ENCODE data around the gene RPL39.
"Not testable (repeated sequence)": the region's sequence is repeated elsewhere in the genome, so short reads cannot be mapped to it uniquely, and the experiment has no call there.

RPL39 gene

DNA sequence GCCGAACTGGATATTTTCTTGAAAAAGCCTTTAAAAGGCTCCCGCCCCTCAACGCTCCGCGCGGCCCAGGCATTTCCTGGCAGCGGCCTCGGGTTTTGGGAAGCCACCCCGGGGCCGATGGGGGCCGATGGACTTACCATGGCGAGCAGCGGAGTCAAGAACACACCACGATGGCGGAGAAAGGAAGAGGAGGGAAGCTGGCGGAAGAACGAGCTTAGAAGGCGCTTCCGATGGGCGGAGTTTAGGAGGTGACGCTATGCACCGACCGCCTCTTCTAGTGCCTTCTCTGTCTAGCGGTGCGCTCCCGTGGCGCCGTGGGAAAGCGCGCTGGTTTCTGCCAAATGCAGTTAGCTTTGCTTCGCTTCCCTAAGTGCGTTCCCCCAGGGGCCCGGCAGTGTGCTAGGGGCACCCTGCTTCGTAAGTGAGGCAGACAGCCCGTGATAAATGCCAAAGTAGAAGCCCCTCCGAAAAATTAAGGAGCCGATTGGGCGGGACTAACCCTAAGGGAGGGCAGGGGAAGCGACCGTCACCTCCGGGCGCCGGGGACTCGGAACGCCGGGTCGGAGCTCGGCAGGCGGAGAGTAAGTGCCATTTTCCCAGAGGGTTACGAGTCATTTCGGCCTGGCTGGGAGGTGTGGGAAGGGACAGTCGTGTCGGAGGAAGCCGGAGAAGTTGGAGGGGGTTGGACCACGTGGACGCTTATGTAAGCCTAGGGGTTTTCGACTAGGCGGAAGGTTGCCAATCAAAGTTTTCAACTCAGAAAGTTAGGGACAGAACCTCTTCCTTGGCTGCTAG is at the start of gene RPL39:
Gene RPL39, minus strand, starts transcription at position 194 of the 795 bp plus-strand sequence. Its CDS starts 54 bp downstream, at position 140.
- peak; percentile 91 for DNase-seq (ENCODE audit: low read depth)

DNA sequence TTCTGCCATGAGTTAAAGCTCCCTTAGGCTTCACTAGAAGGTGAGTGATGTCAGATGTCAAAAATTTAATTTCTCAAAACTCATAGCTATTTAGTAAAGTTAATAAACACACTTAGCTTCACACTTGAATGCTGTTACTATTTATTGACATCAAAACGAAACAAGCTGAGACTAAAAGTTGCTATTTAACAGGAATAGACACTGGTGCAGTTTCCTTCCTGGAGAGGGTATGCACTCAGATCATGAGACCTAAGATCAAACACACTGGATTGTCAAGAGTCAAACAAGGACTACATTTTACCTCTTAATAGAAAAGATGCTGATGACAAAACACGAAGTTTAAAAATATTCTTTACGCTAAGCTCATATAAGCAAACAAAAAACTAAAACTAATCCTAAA is 42.5 kb upstream of the RPL39 start:
- no peak for DNase-seq (ENCODE audit: low read depth)

DNA sequence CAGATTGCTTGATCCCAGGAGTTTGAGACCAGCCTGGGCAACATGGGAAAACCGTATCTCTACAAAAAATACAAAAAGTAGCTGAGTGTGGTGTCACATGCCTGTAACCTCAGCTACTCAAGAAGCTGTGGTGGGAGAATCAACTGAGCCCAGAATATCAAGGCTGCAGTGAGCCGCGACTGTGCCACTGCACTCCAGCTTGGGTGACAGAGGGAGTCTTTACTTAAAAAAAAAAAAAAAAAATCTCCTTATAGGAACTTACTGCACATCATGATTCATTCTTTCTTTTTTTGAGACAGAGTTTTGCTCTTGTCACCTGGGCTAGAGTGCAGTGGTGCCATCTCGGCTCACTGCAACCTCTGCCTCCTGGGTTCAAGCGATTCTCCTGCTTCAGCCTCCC is 37.0 kb upstream of the RPL39 start:
- DNase-seq (ENCODE audit: low read depth), result no peak

DNA sequence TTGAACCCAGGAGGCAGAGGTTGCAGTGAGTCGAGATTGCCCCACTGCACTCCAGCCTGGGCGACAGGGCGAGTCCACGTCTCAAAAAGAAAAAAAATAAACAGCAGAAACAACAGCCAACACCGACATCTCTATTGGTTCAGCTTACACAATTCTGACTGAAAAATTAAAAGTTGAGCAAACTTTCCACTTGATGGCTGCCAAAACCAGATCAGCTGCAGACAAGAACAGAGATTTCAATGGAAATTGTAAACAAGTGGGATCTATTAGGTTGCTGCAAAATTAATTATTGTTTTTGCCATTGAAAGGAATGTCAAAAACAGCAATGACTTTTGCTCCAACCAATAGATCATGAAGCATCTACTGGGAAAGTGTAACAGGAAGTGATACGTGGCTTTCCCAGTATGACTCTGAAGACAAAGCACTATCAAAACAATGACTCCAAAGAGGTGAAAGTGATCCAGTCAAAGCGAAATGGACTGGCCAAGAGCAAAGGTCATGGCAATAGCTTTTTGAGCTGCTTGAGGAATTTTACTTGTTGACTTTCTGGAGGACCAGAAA is 35.0 kb upstream of the RPL39 start:
- peak; percentile 92 for DNase-seq (ENCODE audit: low read depth)

DNA sequence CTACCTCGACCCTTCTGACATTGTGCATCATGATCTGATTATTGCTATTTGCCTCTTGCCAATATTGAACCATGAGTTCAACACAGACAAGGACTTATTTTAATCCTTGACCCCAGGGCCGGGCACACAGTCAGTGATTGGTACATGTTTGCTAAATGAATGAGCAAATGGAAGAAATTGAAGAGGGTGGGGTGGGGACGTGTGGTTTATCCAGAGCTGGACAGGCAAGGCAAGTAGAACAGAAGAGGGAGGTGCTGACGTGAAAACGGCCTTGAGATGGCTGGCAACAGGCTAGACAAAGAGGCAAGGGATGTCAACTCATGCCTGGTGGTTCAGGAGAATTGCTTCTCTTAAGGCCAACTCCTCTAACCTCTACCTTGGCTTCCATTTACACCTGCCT is 32.8 kb upstream of the RPL39 start:
- not testable (repeated sequence) for DNase-seq (ENCODE audit: low read depth)

DNA sequence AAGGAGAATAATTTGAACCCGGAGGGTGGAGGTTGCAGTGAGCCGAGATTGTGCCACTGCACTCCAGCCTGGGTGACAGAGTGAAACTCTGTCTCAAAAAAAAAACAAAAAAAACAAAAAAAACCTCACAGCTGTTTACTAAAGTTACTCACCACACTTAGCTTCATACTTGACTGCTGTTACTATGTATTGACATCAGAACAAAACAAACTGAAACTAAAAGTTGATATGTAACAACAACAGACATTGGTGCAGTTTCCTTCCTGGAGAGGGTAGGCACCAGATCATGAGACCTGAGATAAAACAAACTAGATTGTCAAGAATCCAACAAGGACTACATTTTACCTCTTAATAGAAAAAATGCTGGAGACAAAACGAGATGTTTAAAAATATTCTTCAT is 30.3 kb upstream of the RPL39 start:
- DNase-seq (ENCODE audit: low read depth), result peak; percentile 74

DNA sequence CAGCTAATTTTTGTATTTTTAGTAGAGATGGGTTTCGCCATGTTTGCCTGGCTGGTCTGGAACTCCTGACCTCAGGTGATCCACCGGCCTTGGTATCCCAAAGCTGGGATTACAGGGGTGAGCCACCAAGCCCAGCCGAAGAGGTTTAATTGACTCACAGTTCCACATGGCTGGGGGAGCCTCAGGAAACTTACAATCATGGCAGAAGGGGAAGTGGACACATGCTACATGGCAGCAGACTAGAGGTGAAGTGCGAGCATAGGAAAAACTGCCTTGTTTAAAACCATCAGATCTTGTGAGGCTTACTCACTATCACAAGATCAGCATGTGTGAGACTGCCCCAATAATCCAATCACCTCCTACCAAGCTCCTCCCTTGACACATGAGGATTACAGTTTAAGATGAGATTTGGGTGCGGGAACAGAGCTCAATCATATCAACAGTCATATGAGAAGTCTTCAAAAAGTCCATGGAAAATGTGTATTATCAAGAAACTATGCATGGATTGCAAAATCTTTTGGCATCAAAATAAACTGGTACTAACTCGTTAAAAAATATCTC is 25.8 kb upstream of the RPL39 start:
- peak; percentile 92 for DNase-seq (ENCODE audit: low read depth)

DNA sequence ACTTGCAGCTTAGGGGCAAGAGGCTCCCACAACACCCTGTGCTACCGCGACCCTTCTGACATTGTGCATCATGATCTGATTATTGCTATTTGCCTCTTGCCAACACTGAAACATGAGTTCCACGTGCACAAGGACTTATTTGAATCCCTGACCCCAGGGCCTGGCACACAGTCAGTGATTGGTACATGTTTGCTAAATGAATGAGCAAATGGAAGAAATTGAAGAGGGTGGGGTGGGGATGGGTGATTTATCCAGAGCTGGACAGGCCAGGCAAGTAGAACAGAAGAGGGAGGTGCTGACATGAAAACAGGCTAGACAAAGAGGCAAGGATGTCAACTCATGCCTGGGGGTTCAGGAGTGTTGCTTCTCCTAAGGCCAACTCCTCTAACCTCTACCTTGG is 24.9 kb upstream of the RPL39 start:
- peak; percentile 90 for DNase-seq (ENCODE audit: low read depth)

DNA sequence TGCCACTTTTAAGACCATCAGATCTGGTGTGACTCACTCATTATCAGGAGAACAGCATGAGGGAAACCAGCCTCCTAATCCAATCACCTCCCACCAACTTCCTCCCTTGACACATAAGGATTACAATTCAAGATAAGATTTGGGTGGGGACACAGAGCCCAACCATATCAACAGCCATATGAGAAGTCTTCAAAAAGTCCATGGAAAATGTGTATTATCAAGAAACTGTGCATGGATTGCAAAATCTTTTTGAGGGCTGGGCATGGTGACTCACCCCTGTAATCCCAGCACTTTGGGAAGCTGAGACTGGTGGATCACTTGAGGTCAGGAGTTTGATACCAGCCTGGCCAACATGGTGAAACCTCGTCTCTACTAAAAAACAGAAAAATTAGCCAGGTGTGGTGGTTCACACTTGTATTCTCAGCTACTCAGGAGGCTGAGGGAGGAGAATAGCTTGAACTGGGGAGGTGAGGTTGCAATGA is 17.8 kb upstream of the RPL39 start:
- DNase-seq (ENCODE audit: low read depth), result no peak

DNA sequence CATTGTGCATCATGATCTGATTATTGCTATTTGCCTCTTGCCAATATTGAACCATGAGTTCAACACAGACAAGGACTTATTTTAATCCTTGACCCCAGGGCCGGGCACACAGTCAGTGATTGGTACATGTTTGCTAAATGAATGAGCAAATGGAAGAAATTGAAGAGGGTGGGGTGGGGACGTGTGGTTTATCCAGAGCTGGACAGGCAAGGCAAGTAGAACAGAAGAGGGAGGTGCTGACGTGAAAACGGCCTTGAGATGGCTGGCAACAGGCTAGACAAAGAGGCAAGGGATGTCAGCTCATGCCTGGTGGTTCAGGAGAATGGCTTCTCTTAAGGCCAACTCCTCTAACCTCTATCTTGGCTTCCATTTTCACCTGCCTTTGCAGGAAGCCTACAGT is 17.0 kb upstream of the RPL39 start:
- not testable (repeated sequence) for DNase-seq (ENCODE audit: low read depth)

DNA sequence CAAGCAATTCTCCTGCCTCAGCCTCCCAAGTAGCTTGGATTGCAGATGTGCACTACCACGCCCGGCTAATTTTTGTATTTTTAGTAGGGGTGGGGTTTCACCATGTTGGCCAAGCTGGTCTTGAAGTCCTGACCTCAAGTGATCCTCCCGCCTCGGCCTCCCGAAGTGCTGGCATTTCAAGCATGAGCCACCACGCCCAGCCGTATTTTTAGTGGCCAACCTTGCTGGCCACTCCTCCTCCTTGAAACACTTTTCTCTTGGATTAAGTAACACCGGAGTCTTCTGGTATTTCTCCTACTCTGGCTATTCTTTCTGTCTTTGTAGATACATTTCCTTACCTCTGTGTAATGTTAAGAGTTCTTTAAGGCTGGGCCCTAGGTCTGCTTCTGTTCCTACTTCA is 11.1 kb upstream of the RPL39 start:
- no peak for DNase-seq (ENCODE audit: low read depth)

DNA sequence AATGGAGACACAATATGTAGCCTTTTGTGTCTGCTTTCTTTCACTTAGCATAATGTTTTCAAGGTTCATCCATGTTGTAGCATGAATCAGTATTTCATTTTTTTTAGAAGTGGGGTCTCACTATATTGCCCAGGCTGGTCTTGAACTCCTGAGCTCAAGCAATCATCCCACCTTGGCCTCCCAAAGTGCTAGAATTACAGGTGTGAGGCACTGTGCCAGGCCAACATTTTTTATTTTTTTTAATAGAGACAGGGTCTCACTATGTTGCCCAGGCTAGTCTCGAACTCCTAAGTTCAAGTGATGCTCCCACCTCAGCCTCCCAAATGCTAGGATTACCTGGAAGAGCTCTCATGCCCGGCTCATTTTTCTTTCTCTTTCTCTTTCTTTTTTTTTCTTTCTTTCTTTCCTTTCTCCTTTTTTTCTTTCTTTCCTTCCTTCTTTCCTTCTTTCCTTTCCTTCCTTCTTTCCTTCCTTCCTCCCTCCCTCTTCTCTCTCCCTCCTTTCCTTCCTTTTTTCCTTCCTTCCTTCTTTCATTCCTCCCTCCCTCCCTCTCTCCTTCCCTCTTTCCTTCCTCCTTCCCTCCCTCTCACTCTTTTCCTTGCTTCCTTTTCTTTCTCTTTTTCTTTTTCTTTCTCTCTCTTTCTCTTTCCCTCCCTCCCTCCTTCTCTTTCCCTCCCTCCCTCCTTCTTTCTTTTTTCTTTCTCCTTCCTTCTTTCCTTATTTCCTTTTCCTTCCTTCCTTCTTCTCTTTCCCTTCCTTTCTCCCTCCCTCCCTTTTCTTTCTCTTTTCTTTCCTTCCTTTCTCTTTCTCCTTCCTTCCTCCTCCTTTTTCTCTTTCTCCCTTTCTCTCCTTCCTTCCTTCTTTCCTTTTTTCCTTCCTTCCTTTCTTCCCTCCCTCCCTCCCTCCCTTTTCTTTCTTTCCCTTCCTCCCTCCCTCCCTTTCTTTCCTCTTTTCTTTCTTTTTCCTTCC is 10.1 kb upstream of the RPL39 start:
- DNase-seq (ENCODE audit: low read depth), result no peak

DNA sequence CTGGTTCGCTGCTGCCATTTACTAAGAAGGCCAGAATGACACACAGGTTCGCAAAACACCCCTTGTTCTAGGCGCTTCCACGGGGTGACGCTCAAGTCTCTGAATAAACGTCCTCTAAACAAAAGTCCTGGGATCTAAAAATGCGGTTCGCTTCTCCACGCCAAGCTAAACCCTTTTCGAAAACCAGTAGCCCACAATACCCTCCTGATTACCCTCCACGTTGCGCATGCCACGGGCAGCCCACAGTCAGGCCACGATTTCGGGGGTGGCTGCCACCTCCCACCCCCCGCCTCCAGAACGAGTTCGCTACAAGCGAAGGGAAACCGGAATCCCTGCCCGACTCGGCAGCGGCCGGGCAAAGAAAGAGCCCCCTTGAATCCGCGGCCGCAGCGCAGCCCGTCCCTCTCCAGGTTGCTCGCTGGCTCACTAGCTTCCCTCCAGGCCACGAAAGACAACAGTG is 423 bp downstream of the RPL39 start:
- DNase-seq (ENCODE audit: low read depth), result peak; percentile 54

DNA sequence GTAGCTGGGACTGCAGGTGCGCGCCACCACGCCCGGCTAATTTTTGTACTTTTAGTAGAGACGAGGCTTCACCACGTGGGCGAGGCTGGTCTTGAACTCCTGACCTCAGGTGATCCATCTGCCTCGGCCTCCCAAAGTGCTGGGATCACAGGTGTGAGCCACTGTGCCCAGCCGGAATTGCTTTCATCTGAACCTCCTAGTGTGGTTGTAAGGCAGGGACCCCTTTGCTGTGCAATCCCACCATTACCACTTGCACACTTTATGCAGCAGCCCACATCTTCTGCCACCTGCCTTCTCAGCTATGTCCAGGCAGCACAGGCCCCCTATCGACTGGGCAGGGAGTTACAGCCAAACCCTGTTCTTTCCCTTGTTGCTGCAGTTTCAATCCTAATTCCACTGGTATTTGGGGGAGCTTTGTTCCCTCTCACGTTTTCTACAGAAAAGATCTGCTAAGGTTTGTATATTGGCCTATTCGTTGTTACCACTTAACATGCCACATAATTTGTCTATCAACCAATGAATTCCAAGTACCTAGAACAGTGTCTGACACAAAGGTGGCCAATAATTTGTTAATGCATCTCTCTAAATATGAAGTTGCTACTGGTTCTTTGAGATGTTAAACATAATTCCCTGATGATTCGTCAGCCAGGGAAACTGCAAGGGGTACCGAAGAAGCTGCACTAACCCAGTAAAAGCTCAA is 6.5 kb downstream of the RPL39 start:
- DNase-seq (ENCODE audit: low read depth), result no peak

DNA sequence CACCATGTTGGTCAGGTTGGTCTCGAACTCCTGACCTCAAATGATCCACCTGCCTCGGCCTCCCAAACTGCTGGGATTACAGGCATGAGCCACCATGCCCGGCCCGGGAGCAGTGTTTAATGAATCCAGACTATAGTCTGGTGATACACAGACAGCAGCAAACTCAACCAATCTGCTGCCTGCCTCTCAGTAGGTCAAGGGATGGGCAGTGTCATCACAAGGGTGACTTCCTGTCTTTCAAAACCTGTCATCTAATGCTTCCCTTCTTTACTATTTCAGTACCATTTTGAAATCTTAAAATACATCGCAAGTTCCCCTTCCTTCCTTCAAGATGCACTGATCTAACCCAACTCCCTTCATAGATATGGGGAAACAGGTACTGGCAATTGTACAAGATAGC is 8.4 kb downstream of the RPL39 start:
- no peak for DNase-seq (ENCODE audit: low read depth)

DNA sequence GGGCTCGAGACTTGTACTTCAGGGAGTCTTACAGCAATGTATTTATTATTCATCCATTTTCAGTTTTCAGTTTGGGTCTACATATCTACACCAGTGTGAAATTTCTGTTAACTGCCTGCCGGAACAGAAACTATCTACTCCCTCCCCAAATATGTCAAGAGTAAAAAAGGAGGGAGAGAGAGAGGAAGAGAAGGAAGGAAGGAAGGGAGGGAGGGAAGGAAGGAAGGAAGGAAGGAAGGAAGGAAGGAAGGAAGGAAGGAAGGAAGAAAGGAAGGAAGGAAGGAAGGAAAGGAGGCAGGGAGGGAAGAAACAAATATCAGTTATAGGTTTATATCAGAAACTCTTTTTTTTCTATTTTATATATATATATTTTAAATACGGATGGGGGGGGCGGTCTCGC is 12.6 kb downstream of the RPL39 start:
- no peak for DNase-seq (ENCODE audit: low read depth)

DNA sequence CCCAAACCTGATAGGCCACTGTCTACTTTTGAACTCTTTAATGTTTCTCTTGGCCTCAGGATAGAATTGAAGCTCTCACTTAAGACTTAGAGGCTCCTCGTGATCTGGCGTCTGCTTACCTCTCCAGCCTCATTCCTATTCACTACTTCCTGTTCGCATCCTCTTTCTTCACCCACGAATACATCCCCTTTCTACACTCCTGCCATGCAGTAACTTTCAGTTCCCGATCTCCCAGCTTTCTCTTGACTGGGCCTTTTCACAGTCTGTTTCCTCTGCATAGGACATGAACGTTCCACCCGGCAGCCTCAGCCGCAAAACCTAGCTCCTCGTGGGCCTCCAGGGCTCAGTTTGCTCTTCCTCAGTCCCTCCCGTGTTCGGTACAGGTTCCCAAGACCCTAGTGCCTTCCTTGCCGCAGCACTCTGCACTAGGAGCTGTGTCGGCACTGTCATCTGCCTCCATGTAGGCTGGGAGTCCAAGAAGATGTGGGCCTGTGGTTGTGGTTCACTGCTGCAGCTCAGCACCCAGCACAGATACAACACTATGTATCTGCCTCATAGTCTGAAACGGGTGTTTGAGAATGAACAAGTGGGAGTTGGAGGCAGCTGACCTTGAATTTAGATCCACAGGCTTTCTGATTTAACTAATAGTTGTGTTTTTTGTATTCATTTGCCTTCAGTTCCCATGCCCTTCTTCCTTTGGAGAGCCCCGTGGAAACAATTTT is 15.8 kb downstream of the RPL39 start:
- no peak for DNase-seq (ENCODE audit: low read depth)

DNA sequence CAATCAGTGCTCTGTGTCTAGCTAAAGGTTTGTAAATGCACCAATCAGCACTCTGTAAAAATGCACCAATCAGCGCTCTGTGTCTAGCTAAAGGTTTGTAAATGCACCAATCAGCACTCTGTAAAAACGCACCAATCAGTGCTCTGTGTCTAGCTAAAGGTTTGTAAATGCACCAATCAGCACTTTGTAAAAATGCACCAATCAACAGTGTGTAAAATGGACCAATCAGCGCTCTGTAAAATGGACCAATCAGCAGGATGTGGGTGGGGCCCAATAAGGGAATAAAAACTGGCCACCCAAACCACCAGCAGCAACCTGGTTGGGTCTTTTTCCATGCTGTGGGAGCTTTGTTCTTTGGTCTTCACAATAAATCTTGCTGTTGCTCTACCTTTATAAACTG is 22.0 kb downstream of the RPL39 start:
- not testable (repeated sequence) for DNase-seq (ENCODE audit: low read depth)

DNA sequence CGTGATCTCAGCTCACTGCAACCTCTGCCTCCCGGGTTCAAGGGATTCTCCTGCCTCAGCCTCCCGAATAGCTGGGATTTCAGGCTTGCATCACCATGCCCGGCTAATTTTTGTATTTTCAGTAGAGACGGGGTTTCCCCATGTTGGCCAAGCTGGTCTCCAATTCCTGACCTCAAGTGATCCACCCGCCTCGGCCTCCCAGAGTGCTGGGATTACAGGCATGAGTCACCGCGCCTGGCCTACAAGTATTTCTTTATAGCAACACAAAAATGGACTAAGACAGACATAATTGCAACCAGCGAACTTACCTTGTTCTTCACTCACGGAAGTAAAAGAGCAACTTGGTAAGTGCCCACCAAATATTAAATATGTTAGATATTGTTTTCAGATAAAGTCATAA is 23.0 kb downstream of the RPL39 start:
- peak; percentile 56 for DNase-seq (ENCODE audit: low read depth)

DNA sequence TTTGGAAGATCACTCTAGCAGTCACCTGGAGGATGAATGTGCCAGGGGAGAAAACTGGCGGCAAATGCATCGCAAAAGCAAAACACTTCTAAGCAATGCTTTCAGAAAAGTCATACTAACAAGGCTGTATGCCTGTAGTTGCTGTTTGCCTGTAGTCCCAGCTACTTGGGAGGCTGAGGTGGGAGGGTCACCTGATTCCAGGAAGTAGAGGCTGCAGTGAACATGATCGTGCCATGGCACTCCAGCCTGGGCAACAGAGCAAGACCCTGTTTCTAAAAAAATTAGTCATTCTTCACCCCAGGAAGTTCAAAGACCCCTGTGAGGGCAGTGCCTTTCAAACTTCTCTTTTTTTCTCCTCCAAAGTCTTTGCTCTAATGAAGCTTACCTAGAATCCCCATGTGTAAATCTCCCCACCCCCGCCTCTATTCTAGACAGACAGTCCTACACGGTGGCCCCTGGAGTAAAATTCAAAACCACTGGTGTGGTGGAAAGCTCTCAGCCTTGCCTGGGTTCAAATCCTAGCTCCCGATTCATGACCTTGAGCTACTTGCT is 27.5 kb downstream of the RPL39 start:
- DNase-seq (ENCODE audit: low read depth), result no peak
